Measurements from ENCODE around the gene PSD4. TPM values are rescaled to one million over a fixed set of nuclear protein-coding genes. Genes with fewer than 3 reads are reported as not detected.

PSD4 gene
- total RNA-seq, 1 experiment from 2014 or later = 1.0 TPM

- H4K20me1 ChIP-seq (ENCODE audit: control insufficient read depth, insufficient read depth, insufficient read length) = no peaks in the 10 kb centered on the region
- no peaks in the 10 kb centered on the region for H3K23me2 ChIP-seq (ENCODE audit: insufficient read length, low read depth, low read length, poor library complexity, severe bottlenecking)
- H3K4me2 ChIP-seq (ENCODE audit: insufficient read depth, insufficient read length, low read length) = no peak overlapping the region
- H2BK12ac ChIP-seq (ENCODE audit: insufficient read length, low read depth, low read length) = no peak overlapping the region
- H4K5ac ChIP-seq (ENCODE audit: insufficient read length, low read depth, low read length) = no peak overlapping the region
- no peaks in the 10 kb centered on the region for H3K79me1 ChIP-seq (ENCODE audit: insufficient read depth, low read depth, low read length, poor library complexity, severe bottlenecking)
- Mint-ChIP-seq H3K4me1 (0 out of 4 replicates have a peak, but pooled peaks cover 0 to under 1% of the 10 kb centered on the region in 2 experiments), H3K9me3 (no peaks in the 10 kb centered on the region; a peak in 2 of 5 replicates), H3K36me3 (ENCODE audit: insufficient read depth in 1 of 3, low read depth in 3 of 3) (no peaks in the 10 kb centered on the region), H3K4me3 (no peak overlapping the region), H3K27me3 (ENCODE audit: low read depth) (peaks cover 28% of the 10 kb centered on the region), H3K27ac (no peak overlapping the region)
- no peak overlapping the region for H2BK5ac ChIP-seq (ENCODE audit: insufficient read length, low read length)
- TF ChIP-seq CTCF (conservative IDR thresholded peaks at IDR 0.05) = no peak
- H3K9ac ChIP-seq (ENCODE audit: extremely low read depth, insufficient read length, low read length) = no peak overlapping the region
- H3K79me2 ChIP-seq (ENCODE audit: insufficient read depth, low read length) = no peaks in the 10 kb centered on the region
- no peak overlapping the region for H2BK120ac ChIP-seq (ENCODE audit: low read depth, low read length, poor library complexity, severe bottlenecking)
- H3K4me1 ChIP-seq (ENCODE audit: insufficient read depth, low read length) = no peaks in the 10 kb centered on the region
- no peak overlapping the region for H2BK15ac ChIP-seq (ENCODE audit: low read depth, low read length)
- H3K56ac ChIP-seq (ENCODE audit: insufficient read length, low read depth, low read length) = no peak overlapping the region
- DNase-seq = no peak
- no peak overlapping the region for H2AFZ ChIP-seq (ENCODE audit: low read length)
- H3K27me3 ChIP-seq (ENCODE audit: insufficient read depth, low read length) = no peaks in the 10 kb centered on the region
- no peak overlapping the region for H3T11ph ChIP-seq (ENCODE audit: low read length)
- H3K27ac ChIP-seq (ENCODE audit: insufficient read length, low read depth, low read length) = no peak overlapping the region
- no peak overlapping the region for H3K14ac ChIP-seq (ENCODE audit: insufficient read depth, low read length)
- no peak overlapping the region for H4K91ac ChIP-seq (ENCODE audit: insufficient read length, low read depth, low read length)
- H3K18ac ChIP-seq (ENCODE audit: insufficient read length, low read depth, low read length) = no peak overlapping the region
- H3K9me3 ChIP-seq (ENCODE audit: control insufficient read depth, low read depth, low read length) = no peaks in the 10 kb centered on the region
- no peak overlapping the region for H2AK5ac ChIP-seq (ENCODE audit: insufficient read length, low read length)
- no peak overlapping the region for H4K8ac ChIP-seq (replicated peaks; ENCODE audit: insufficient read length, low read depth, low read length)
- H3K4ac ChIP-seq (ENCODE audit: low read depth, low read length) = no peak overlapping the region
- no peak overlapping the region for H3K23ac ChIP-seq (ENCODE audit: insufficient read length, low read depth, low read length)
- H2BK20ac ChIP-seq (ENCODE audit: low read depth, low read length, poor library complexity, severe bottlenecking) = no peak overlapping the region
- no CpG with 5 or more reads among the region's 3 CpGs for WGBS (ENCODE audit: extremely low coverage, insufficient read length, low lambda C conversion rate)
Measured at GRCh38 chr2:113252047-113252590, 78.3 kb downstream of the PSD4 start.
